Measurements from ENCODE around the gene C11orf54. TPM values are rescaled to one million over a fixed set of nuclear protein-coding genes. Genes with fewer than 3 reads are reported as not detected.
A peak's percentile ranks its signal among the peaks of the same experiment; 100 is the strongest.

The C11orf54 gene
- total RNA-seq, 1 experiment from 2014 or later, result 18.0 TPM

GRCh38 chr11:93773045-93773477 is 31.6 kb downstream of the C11orf54 start:
- Histone ChIP-seq H3K4me1 (ENCODE audit: insufficient read depth, low read length) (no peaks in the 10 kb centered on the region), H4K91ac (ENCODE audit: insufficient read length, low read depth, low read length) (no peak overlapping the region), H3K18ac (ENCODE audit: insufficient read length, low read depth, low read length) (no peak overlapping the region), H3K23me2 (ENCODE audit: insufficient read length, low read depth, low read length, poor library complexity, severe bottlenecking) (no peaks in the 10 kb centered on the region), H2BK15ac (ENCODE audit: low read depth, low read length) (no peak overlapping the region), H3K27ac (ENCODE audit: insufficient read length, low read depth, low read length) (no peak overlapping the region), H2AFZ (ENCODE audit: low read length) (no peak overlapping the region), H3K9ac (ENCODE audit: extremely low read depth, insufficient read length, low read length) (no peak overlapping the region), H3K79me1 (ENCODE audit: insufficient read depth, low read depth, low read length, poor library complexity, severe bottlenecking) (no peaks in the 10 kb centered on the region), H4K20me1 (ENCODE audit: control insufficient read depth, insufficient read depth, insufficient read length) (no peaks in the 10 kb centered on the region), H3K23ac (ENCODE audit: insufficient read length, low read depth, low read length) (no peak overlapping the region), H3K27me3 (ENCODE audit: insufficient read depth, low read length) (no peaks in the 10 kb centered on the region; the same call in 1 of the 2 replicates), H3K56ac (ENCODE audit: insufficient read length, low read depth, low read length) (no peak overlapping the region), H4K5ac (ENCODE audit: insufficient read length, low read depth, low read length) (no peak overlapping the region), H2BK5ac (ENCODE audit: insufficient read length, low read length) (no peak overlapping the region), H3K9me3 (ENCODE audit: control insufficient read depth, low read depth, low read length) (no peaks in the 10 kb centered on the region), H3K4ac (ENCODE audit: low read depth, low read length) (no peak overlapping the region), H3T11ph (ENCODE audit: low read length) (no peak overlapping the region), H2BK120ac (ENCODE audit: low read depth, low read length, poor library complexity, severe bottlenecking) (no peak overlapping the region), H2BK12ac (ENCODE audit: insufficient read length, low read depth, low read length) (no peak overlapping the region), H2BK20ac (ENCODE audit: low read depth, low read length, poor library complexity, severe bottlenecking) (no peak overlapping the region), H3K14ac (ENCODE audit: insufficient read depth, low read length) (no peak overlapping the region), H4K8ac (replicated peaks; ENCODE audit: insufficient read length, low read depth, low read length) (no peak overlapping the region), H2AK5ac (ENCODE audit: insufficient read length, low read length) (no peak overlapping the region), H3K4me2 (ENCODE audit: insufficient read depth, insufficient read length, low read length) (no peak overlapping the region), H3K79me2 (ENCODE audit: insufficient read depth, low read length) (no peaks in the 10 kb centered on the region)
- Mint-ChIP-seq H3K4me1 (peaks cover 0 to 6% of the 10 kb centered on the region in 2 experiments; a peak in 3 of 4 replicates), H3K27ac (no peak overlapping the region), H3K9me3 (no peaks in the 10 kb centered on the region), H3K36me3 (ENCODE audit: insufficient read depth in 1 of 3, low read depth in 3 of 3) (peaks cover 0 to 2% (median 0%) of the 10 kb centered on the region in 3 experiments; a peak in 2 of 7 replicates), H3K27me3 (ENCODE audit: low read depth) (no peaks in the 10 kb centered on the region), H3K4me3 (no peak overlapping the region)
- no CpG with 5 or more reads among the region's 3 CpGs for WGBS (ENCODE audit: extremely low coverage, insufficient read length, low lambda C conversion rate)
- peak; percentile 72 for DNase-seq
- TF ChIP-seq CTCF (conservative IDR thresholded peaks at IDR 0.05), result no peak
